NCI-H69 (cell line): Measurements from ENCODE around the gene HOXB6.
A peak's percentile ranks its signal among the peaks of the same experiment; 100 is the strongest.

ENCODE experiments used
- DNase-seq: peaks from one replicate; lab custom pipeline; 2025; lab: John Stamatoyannopoulos, UW

Gene HOXB6

GRCh38 chr17:48609759-48610281 lies 5.0 kb upstream of the HOXB6 start:
- DNase-seq: peak; percentile 73

DNA sequence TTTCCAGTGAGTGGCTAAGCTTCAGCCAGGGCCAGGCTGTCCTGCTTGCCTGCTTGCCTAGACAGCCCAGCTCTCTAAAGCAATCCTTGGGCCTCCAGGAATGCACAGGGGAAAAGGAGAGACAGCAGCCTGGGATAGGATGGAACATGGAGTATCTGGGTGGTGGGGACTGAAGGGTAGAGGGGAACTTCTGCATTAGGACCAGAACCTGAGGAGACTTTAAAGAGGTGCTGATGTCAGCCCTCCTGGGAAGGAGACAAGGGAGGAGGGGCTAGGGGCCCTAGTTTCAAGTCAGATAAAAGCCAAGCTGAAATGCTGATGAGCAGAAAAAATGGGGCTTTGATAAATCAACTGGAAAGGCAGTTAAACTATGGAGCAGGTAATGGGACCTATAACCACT lies 4.2 kb upstream of the HOXB6 start:
- DNase-seq: no peak

DNA sequence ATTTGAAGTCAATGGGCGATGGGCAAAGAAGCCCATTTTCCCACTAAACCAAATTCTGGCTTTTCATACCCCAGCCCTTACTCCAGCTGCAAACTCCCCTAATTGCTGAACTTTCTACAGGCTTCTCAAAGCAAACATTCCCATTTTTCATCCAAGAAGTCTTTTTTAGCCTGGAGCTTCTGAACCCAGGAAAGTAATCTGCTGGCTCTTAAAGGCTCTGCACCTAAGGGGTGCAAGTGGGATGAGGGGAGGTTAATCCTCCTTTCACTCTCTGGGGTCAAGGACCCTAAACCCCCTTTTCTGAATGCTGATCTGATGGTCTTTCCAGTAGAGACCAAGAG lies 3.7 kb upstream of the HOXB6 start:
- no peak for DNase-seq

DNA sequence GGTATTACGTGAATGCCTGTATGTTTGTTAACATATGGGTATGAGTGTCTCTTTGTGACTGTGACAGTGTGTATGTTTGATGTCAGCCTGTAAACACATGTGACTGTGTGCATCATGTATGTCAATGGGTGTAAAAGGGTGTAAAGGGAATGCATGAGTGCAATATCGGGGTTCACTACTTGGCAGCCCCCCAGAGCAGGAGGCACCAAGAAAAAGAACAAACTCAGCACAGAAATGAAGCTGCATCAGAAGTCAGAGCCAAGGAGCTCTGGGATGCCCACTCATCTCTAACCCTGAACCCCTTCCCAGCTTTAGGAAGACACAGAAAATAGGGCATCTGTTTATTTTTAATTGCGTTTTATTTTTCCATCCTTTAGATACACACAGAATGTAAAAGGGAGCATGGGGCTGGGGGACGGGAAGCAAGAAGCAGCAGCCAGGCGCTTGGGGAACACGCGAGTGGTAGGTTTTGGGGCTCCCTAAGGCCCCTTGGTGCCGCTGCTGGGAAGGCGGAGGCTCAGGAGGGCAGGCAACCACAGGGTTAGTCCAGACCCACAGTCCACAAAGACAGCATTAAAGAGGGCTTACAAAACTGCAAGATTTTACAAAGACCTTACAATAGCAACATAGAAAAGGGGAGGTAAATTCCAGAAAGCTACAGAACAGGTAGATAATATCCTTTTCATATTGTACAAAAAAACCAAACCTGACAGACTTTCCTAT lies 2.3 kb upstream of the HOXB6 start:
- no peak for DNase-seq

DNA sequence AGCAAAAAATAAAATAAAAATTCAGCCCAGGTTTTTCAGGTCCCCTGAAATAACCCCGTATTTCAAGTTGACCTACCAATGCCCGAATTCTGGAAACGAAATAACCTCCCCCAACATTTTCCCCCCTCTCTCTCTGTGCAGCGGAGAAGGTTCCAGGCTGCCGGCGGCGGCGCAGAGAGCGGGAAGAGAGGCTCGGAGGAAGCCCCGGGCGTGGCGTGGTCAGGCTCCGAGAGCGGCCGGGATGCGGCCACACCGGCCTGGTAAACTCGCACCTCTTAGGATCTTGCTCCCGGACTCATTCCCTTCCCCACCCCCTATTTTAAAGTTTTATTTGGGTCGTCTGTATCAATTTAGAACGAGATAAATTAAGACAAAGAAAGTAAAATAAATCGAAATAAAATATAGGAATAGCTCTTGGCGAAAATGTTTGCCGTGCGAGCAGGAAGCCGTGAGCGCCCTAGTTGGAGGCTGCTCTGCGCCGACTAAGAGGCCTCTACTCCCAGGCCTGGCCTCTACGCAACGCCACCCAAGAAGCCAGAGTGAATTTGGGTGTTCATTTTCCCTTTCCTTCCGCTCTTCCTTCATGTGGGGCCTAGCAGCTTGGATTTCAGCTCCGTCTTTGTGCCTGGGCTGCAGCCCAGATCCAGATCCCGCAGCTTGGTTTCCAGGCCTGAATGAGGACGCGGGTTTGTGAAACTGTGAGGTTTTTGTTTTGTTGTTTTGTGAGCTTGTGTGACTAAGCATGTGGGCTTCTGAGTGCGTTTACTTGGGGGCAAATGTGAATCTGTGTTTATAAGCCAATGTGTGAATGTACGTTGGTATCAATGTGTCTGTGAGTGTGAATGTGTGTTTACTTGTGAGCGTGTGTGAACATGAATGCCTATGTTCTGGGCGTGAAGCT lies 1.5 kb upstream of the HOXB6 start:
- DNase-seq: no peak

DNA sequence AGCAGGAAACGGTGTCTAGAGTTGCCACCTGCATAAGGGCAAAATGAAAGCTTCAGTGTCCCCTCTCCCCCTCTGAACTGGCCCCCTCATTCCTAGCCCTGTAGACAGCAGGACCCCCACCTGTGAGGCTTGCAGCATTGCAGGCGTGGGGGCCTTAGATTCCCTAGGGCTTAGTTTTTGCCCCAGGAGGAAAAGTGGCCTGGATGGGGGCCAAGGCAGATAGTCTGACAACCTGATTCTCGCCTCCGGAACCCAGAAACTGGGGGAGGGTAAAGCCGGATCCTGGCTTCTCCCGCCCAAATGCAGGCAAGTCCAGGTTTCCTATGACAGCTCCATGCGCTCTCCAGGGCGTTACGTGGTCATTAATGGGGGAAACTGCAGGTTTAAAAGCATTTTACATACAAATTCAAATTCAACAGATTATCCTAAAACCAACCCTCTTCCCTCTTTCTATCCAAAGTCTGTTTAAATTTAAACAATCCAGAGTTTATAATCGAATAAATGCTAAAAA lies 678 bp upstream of the HOXB6 start:
- DNase-seq: no peak

DNA sequence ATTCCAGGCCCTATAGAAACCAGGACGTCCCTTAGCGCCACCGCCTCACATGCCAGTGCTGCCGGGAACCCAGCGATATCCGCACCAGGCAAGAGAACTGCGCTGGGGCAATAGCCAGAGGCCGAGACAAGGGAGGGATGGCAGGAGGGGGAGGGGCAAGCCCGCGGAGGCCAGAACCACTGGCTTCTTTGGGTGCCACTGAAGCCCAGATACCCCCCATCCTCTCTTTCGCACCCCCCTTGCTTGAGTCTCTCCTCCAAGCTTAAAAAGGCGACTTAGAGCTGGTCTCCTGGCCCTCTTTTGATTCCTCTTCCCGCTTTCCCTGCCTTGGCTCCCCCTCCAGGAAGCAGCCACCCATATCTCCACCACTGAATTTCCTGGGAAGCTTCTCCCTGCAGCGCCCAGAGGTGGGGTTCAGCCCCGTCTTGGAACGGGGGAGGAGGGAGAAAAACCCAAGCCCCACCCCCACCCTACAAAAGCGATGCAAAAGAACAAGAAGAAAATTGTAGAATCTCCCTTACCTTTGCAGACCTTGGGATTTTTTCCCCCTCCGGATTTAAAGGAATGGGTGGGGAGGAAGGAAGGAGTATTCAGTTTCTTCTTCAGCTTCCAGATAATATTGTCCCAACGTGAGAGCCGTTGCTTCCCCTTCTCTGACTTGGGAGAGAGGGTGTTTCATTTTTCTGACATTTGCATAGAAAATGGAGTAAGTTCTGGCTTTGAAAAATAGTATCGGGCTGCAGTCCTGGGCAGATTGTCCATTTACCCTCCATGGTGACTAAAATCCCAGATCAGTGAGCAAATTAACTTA lies 622 bp downstream of the HOXB6 start:
- DNase-seq: peak; percentile 71

GRCh38 chr17:48601539-48602425 lies 3.0 kb downstream of the HOXB6 start:
- peak; percentile 21 for DNase-seq

DNA sequence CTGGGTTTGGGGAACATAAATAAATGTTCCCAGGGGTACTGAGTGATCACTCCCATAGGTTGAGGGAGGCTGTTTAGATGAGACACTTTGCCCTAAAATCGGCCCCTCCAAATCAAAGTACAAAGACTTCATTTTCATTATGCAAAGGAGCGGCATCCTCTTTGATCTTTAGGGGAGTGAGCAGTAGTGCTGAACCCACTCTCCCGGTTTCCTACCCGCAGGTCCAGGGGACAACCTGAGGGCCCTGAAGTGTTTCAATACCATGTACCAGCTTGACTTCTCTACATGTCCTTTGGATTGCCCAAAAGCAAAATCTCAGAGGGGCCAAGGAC lies 3.6 kb downstream of the HOXB6 start:
- no peak for DNase-seq

GRCh38 chr17:48600244-48601098 lies 4.3 kb downstream of the HOXB6 start:
- DNase-seq: no peak

DNA sequence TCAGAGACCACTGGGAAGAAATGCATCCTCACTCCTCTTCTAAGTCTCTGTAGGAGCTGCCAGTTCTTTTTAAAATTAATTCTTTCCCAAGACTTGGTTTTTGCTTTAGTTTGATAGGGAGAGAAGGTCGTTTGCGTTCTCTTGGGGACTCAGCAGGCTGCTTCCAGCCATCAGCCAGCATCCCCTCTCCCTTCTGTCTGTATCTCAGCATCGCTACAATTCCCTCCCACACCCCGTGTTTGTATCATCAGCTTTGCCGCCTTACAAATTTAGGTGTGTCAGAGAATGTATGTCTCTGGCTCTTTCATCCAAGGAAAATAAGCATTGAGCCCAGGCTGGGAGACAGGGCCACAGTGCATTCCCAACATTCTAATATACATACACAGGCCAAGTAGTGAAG lies 5.4 kb downstream of the HOXB6 start:
- no peak for DNase-seq

GRCh38 chr17:48598736-48599135 lies 6.0 kb downstream of the HOXB6 start:
- peak; percentile 14 for DNase-seq

- DNase-seq: peak; percentile 74
Observed at GRCh38 chr17:48597778-48598631, 6.8 kb downstream of the HOXB6 start.

DNA sequence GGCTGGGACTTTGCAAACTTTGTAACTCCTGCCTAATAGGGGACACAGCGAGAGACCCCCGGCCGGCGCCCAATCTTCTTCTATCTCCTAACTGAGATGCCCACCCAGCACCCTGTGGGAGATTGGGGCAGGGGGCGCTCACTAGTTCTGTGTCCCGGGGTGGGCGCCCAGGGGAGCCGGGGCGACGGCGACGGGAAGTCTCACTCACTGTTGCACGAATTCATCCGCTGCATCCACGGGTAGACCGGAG lies 7.3 kb downstream of the HOXB6 start:
- no peak for DNase-seq

DNA sequence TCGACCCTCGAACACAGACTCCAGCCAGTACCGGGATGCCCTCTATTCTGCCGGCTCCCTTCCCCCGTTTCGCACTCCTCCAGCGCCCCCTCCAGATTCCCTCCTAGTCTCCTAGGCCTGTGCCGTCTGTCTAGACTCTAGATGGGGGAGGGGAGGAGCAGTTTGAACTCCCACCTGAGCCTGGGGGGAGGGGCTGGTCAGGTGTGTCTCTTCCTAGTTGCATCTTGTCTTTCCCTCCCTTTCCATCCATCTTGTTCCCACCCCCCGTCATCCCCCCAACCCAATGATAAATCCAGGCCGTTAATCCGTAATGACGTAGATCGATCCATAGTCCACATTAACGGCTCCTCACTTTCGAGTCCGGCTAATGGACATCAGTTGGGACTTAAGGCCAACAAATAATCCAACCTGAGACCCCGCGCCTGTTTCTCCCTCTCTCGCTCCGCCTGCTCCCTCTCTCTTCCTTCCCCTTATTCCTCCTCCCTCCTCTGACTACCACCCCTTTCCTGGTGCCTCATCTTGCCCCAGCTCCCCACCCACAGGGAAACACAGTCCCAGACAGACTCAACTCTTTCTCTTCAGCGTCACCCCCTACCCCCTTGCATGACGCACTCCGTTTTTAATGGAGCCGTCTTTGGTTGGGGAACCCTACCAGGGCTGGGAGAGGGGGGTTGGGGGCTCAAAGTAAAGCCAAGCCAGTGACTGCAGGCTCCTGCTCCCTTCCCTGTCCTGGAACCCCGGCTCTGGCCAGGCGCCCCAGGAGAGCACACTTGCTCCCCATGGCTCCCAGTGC lies 7.9 kb downstream of the HOXB6 start:
- DNase-seq: peak; percentile 84

DNA sequence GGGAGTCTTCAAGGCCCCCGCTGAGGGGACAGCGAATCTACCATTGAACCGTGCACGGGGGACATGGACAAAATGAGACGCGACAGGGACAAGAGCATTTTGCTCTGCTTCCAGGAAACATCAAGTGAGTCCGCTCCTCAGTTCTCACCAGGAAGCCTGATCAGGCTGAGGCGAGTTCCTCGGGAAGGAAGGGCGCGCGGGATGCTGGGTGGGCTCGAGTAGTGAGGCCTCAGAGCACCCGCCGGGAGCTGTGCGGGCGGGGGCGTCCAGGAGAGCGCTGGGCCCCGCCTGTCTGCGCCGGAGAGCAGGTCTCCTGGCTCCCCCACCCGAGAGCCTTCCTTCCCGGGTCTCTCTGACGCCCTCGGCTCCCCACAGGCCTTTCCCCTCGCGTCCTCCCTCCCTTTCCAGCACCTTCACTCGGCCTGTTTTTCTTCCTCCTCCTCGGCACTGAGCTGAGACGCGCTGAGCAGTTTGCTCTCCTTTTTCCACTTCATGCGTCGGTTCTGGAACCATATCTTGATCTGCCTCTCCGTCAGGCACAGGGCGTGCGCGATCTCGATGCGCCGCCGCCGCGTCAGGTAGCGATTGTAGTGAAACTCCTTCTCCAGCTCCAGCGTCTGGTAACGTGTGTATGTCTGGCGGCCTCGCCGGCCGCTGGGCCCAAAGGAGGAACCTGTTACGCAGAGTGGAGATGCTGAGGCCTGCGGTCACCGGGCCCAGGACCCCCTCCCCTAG lies 8.6 kb downstream of the HOXB6 start:
- DNase-seq: peak; percentile 75

DNA sequence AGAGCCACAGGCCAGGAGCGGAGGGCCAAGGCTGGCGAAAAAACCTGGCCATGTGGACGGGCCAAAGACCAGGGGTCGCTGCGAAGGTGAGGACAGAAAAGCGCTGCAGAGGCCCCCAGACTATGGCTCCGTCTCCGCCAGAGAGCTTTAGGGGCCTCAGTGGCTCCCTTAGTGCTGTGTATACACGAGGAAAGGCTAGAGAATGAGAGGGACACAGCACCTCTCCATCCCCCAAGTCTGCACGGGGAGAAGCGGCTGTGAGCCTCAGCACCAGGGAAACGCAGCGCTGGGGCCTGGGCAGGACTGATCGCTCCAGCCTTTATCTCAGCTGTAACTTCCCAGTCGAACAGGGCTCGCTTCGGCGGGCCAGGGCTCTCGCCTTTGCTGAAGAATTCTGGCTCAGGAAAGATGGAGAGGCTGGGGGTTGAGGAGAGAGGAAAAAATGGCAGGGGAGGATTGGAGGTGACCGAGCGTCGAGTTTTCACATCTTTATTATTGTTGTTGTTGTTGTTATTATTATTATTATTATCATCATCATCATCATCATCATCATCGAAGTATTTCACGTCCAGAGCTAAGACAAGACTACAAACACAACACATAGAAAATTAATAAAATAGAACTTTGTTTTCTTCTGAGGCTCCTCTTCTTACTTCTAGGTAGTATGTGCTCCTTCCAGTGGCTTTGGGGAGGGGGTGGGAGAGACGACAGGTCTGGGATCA lies 9.3 kb downstream of the HOXB6 start:
- no peak for DNase-seq
